GM23338 (cell line): Measurements from ENCODE around the gene SMYD3. TPM values are rescaled to one million over a fixed set of nuclear protein-coding genes. Genes with fewer than 3 reads are reported as not detected.

Experiments used
- ATAC-seq: fragments of 200-7000 bp; cut with Tn5 transposase; 3 replicates; pipeline ENCODE4 v1.9.1; 2020
- DNase-seq: peaks from one replicate; pipeline ENCODE4 v3.0.0-alpha.2; 2015; ENCODE audit warnings: low spot score
- H2AFZ ChIP-seq: fragments of 200-600 bp; sonication (generic); 2 replicates; pipeline ENCODE4 v1.8.0; 2016; ENCODE audit warnings: antibody characterized with exemption, mild to moderate bottlenecking, moderate library complexity
- H3F3A ChIP-seq: fragments of 200-600 bp; sonication (generic); replicated peaks from 2 replicates; pipeline ENCODE4 v1.8.0; 2017; ENCODE audit warnings: antibody characterized with exemption, mixed run types, low read depth
- H3K27ac ChIP-seq: fragments of 200-600 bp; sonication (generic); 2 replicates; pipeline ENCODE4 v1.6.1; 2016; ENCODE audit warnings: low read depth
- H3K27me3 ChIP-seq: fragments of 200-600 bp; sonication (generic); 2 replicates; pipeline ENCODE4 v1.8.0; 2016; ENCODE audit warnings: mild to moderate bottlenecking, mixed run types, moderate library complexity; ENCODE audit not compliant: insufficient read depth
- H3K36me3 ChIP-seq: fragments of 200-600 bp; sonication (generic); 2 replicates; pipeline ENCODE4 v1.8.0; 2016; ENCODE audit warnings: mild to moderate bottlenecking; ENCODE audit not compliant: insufficient read depth
- H3K4me1 ChIP-seq: fragments of 200-600 bp; sonication (generic); 2 replicates; pipeline ENCODE4 v1.8.0; 2016; ENCODE audit warnings: mild to moderate bottlenecking, moderate library complexity; ENCODE audit not compliant: insufficient read depth
- H3K4me2 ChIP-seq: fragments of 200-600 bp; sonication (generic); 2 replicates; pipeline ENCODE4 v1.7.1; 2017; ENCODE audit warnings: mixed run types
- H3K4me3 ChIP-seq: fragments of 200-600 bp; sonication (generic); 2 replicates; pipeline ENCODE4 v1.6.1; 2016; ENCODE audit warnings: mixed run types
- H3K79me2 ChIP-seq: fragments of 200-600 bp; sonication (generic); replicated peaks from 2 replicates; pipeline ENCODE4 v1.8.0; 2017; ENCODE audit warnings: mild to moderate bottlenecking; ENCODE audit not compliant: insufficient read depth
- H3K9me2 ChIP-seq: fragments of 200-600 bp; sonication (generic); 2 replicates; pipeline ENCODE4 v1.8.0; 2017; ENCODE audit not compliant: insufficient read depth
- H4K20me1 ChIP-seq: fragments of 200-600 bp; sonication (generic); replicated peaks from 2 replicates; pipeline ENCODE4 v1.8.0; 2017; ENCODE audit warnings: mild to moderate bottlenecking; ENCODE audit not compliant: insufficient read depth
- H3K27ac Mint-ChIP-seq: 2 replicates; pipeline ENCODE4 v1.8.0; 2020; ENCODE audit warnings: inconsistent platforms, mild to moderate bottlenecking, moderate library complexity, mixed read lengths
- H3K27me3 Mint-ChIP-seq: 3 replicates; pipeline ENCODE4 v1.8.0; 2022; ENCODE audit warnings: low read depth, mild to moderate bottlenecking, moderate library complexity, mixed read lengths, inconsistent platforms; ENCODE audit not compliant: insufficient read depth, poor library complexity
- H3K36me3 Mint-ChIP-seq: 3 replicates; pipeline ENCODE4 v1.8.0; 2021; ENCODE audit warnings: low read depth, mild to moderate bottlenecking, inconsistent platforms, moderate library complexity, mixed read lengths
- H3K4me1 Mint-ChIP-seq: 3 replicates; pipeline ENCODE4 v1.8.0; 2020; ENCODE audit warnings: mild to moderate bottlenecking, inconsistent platforms, mixed read lengths
- H3K4me3 Mint-ChIP-seq: 3 replicates; pipeline ENCODE4 v1.8.0; 2021; ENCODE audit warnings: moderate library complexity, mild to moderate bottlenecking, inconsistent platforms, mixed read lengths
- H3K9me3 Mint-ChIP-seq: 3 replicates; pipeline ENCODE4 v1.8.0; 2020; ENCODE audit warnings: moderate library complexity, mild to moderate bottlenecking, inconsistent platforms, mixed read lengths
- CREB1 ChIP-seq: fragments of 250-450 bp; sonication (Bioruptor Pico); IDR thresholded peaks from 2 replicates; pipeline ENCODE4 v1.5.0; 2020; ENCODE audit warnings: low read depth, mild to moderate bottlenecking, moderate library complexity
- CTCF ChIP-seq, 2 experiments: fragments of 200-600 bp in 1 of 2; sonication (generic) in 1 of 2; conservative IDR thresholded peaks; 2 replicates each; pipeline versions ENCODE4 v1.5.1 to v1.6.1; 2016 to 2017; ENCODE audit warnings: antibody characterized with exemption in 2 of 2, low read depth in 2 of 2, mild to moderate bottlenecking in 2 of 2, moderate library complexity in 1 of 2
- ETS1 ChIP-seq: IDR thresholded peaks from 2 replicates; pipeline ENCODE4 v1.6.1; 2016; ENCODE audit warnings: antibody characterized with exemption
- EZH2 ChIP-seq: fragments of 200-600 bp; sonication (generic); IDR thresholded peaks from one replicate; pipeline ENCODE4 v1.8.0; 2017; ENCODE audit warnings: antibody characterized with exemption, mild to moderate bottlenecking, low read depth; ENCODE audit not compliant: unreplicated experiment
- EZH2phosphoT487 ChIP-seq: fragments of 200-600 bp; sonication (generic); IDR thresholded peaks from one replicate; pipeline ENCODE4 v1.8.1; 2018; ENCODE audit warnings: antibody characterized with exemption; ENCODE audit not compliant: unreplicated experiment
- JUNB ChIP-seq: IDR thresholded peaks from one replicate; pipeline ENCODE4 v1.6.1; 2016; ENCODE audit warnings: antibody characterized with exemption; ENCODE audit not compliant: unreplicated experiment
- NANOG ChIP-seq: IDR thresholded peaks from 2 replicates; pipeline ENCODE4 v1.6.1; 2016; ENCODE audit warnings: antibody characterized with exemption, borderline replicate concordance
- POLR2AphosphoS5 ChIP-seq: IDR thresholded peaks from 2 replicates; pipeline ENCODE4 v1.6.1; 2016; ENCODE audit warnings: antibody characterized with exemption, low read depth
- REST ChIP-seq: IDR thresholded peaks from one replicate; pipeline ENCODE4 v1.6.1; 2018; ENCODE audit warnings: antibody characterized with exemption; ENCODE audit not compliant: unreplicated experiment
- STAT1 ChIP-seq: IDR thresholded peaks from one replicate; pipeline ENCODE4 v1.6.1; 2016; ENCODE audit warnings: antibody characterized with exemption; ENCODE audit not compliant: unreplicated experiment
- ZNF114 ChIP-seq: fragments of 250-450 bp; sonication (Bioruptor Pico); IDR thresholded peaks from 2 replicates; pipeline ENCODE4 v1.5.0; 2020; ENCODE audit warnings: mild to moderate bottlenecking, moderate library complexity
- ZNF331 ChIP-seq: fragments of 250-450 bp; sonication (Bioruptor Pico); IDR thresholded peaks from 2 replicates; pipeline ENCODE4 v1.5.0; 2020; ENCODE audit warnings: low read depth, mild to moderate bottlenecking, moderate library complexity
- ZNF462 ChIP-seq: fragments of 250-450 bp; sonication (Bioruptor Pico); IDR thresholded peaks from 2 replicates; pipeline ENCODE4 v1.5.0; 2020; ENCODE audit warnings: mild to moderate bottlenecking, moderate library complexity
- polyA plus RNA-seq: library from polyadenylated mRNA; unstranded; fragments of >200 nt; fragmentation: Nextera tagmentation; extraction: Ambion mirVana; gene quantifications from 2 replicates; pipeline ENCODE4 v1.2.1, GENCODE V29; 2016
- total RNA-seq: library from RNA; depleted of rRNA; stranded (reverse); fragments of >200 nt; shearing (Covaris generic); gene quantifications from 2 replicates; pipeline ENCODE4 v1.2.3, GENCODE V29; 2014

SMYD3 gene
- total and polyA plus RNA-seq, 2 experiments from 2014 or later, result 31.8 to 34.4 TPM

GRCh38 chr1:245790441-245790840, 716.6 kb downstream of the SMYD3 start:
- no peak for ATAC-seq
- Histone ChIP-seq H4K20me1 (no peaks in the 10 kb centered on the region; the same call in 1 of the 2 replicates), H3K4me2 (no peak overlapping the region), H3K4me3 (no peak overlapping the region), H3K27ac (no peak overlapping the region), H3K27me3 (no peaks in the 10 kb centered on the region), H2AFZ (no peak overlapping the region), H3F3A (no peaks in the 10 kb centered on the region), H3K36me3 (no peaks in the 10 kb centered on the region), H3K9me2 (no peaks in the 10 kb centered on the region), H3K79me2 (no peaks in the 10 kb centered on the region), H3K4me1 (no peaks in the 10 kb centered on the region)
- no peaks in the 10 kb centered on the region for H3K9me3 Mint-ChIP-seq
- no peak for DNase-seq
- peaks cover under 1% of the 10 kb centered on the region; the same call in 1 of the 3 replicates for H3K4me1 Mint-ChIP-seq
- peaks cover 5% of the 10 kb centered on the region for H3K27me3 Mint-ChIP-seq
- TF ChIP-seq ZNF114, result no peak
- no peak for TF ChIP-seq ZNF331 (CRISPR knock-in tag)
- no peak for TF ChIP-seq CREB1 (CRISPR knock-in tag)
- TF ChIP-seq ZNF462, result no peak
- TF ChIP-seq ETS1, result no peak
- no peak for TF ChIP-seq NANOG
- TF ChIP-seq CTCF (conservative IDR thresholded peaks at IDR 0.05; ENCODE audit: low read depth in 2 of 2), result no peak
- no peak for TF ChIP-seq EZH2phosphoT487
- TF ChIP-seq POLR2AphosphoS5, result no peak
- no peak for TF ChIP-seq JUNB
- TF ChIP-seq EZH2, result no peak
- TF ChIP-seq REST, result no peak
- TF ChIP-seq STAT1, result no peak
- H3K4me3 Mint-ChIP-seq, result no peak overlapping the region
- H3K27ac Mint-ChIP-seq, result no peak overlapping the region
- H3K36me3 Mint-ChIP-seq, result no peaks in the 10 kb centered on the region
